C4-2B (cell line): ENCODE measurements around the gene RP9.
A peak's percentile ranks its signal among the peaks of the same experiment; 100 is the strongest.

ENCODE experiments used
- ZFX ChIP-seq: fragments of 450-650 bp; IDR thresholded peaks from 2 replicates; pipeline ENCODE4 v1.6.1; 2017
- TF ChIP-seq, protein P1 (sequence below): fragments of 450-650 bp; conservative IDR thresholded peaks from 2 replicates; pipeline ENCODE4 v1.5.1; 2017; ENCODE audit warnings: mild to moderate bottlenecking

DNA sequence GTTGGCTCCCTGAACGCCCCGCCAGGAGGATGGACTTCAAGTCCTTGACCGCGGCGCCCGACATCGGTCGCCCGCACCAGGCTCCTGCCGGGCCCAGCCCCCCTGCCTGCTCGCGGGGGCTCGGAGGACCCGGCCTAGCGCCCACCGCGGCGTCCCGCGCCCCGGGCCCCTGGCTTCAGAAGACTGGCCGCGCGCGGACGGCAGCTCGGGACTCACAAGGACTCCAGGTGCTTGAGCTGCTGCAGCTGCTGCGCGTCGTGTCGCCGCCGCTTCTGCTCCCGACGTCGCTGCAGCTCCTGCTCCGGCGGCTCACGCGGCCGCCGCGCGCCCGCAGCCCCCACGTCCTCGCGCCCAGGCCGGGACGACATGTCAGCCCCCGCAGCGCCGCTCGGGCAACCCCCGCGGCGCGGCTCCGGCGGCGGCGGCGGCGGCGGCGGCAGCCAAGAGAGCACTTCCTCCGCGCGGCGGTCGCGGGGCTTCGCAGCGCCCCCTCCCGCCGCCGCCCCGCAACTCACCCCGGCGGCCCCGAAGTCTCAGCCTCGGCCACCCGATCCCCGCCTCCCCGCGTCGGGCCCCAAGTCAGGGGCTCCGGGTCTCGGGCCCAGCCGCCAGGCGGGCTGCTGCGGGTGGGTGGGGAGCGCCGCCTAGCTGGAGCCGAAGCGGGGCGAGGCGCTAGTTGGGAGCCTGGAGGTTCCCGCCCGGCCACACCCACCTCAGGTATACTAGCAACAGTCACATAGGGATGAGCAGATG, at the start of gene RP9:
- TF ChIP-seq, protein P1, sequence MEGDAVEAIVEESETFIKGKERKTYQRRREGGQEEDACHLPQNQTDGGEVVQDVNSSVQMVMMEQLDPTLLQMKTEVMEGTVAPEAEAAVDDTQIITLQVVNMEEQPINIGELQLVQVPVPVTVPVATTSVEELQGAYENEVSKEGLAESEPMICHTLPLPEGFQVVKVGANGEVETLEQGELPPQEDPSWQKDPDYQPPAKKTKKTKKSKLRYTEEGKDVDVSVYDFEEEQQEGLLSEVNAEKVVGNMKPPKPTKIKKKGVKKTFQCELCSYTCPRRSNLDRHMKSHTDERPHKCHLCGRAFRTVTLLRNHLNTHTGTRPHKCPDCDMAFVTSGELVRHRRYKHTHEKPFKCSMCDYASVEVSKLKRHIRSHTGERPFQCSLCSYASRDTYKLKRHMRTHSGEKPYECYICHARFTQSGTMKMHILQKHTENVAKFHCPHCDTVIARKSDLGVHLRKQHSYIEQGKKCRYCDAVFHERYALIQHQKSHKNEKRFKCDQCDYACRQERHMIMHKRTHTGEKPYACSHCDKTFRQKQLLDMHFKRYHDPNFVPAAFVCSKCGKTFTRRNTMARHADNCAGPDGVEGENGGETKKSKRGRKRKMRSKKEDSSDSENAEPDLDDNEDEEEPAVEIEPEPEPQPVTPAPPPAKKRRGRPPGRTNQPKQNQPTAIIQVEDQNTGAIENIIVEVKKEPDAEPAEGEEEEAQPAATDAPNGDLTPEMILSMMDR = peak; percentile 96
- peak; percentile 73 for TF ChIP-seq ZFX
